ENCODE measurements around the gene BFSP1. TPM values are rescaled to one million over a fixed set of nuclear protein-coding genes. Genes with fewer than 3 reads are reported as not detected.

Gene BFSP1
- total RNA-seq, 1 donor from 2014 or later, result 1.3 TPM

GRCh38 chr20:17461941-17462340, 69.2 kb downstream of the BFSP1 start:
- DNase-seq, result no peak

GRCh38 chr20:17460119-17460518, 71.1 kb downstream of the BFSP1 start:
- DNase-seq, result no peak

GRCh38 chr20:17457588-17458190, 73.5 kb downstream of the BFSP1 start:
- no peak for DNase-seq

- DNase-seq, result no peak
Measured at GRCh38 chr20:17457079-17457478, 74.1 kb downstream of the BFSP1 start.

GRCh38 chr20:17456279-17456678, 74.9 kb downstream of the BFSP1 start:
- DNase-seq, result no peak

- DNase-seq, result no peak
Measured at GRCh38 chr20:17453592-17453991, 77.6 kb downstream of the BFSP1 start.

GRCh38 chr20:17452441-17452840, 78.7 kb downstream of the BFSP1 start:
- no peak for DNase-seq

GRCh38 chr20:17449031-17449430, 82.1 kb downstream of the BFSP1 start:
- DNase-seq, result no peak

GRCh38 chr20:17448071-17448470, 83.1 kb downstream of the BFSP1 start:
- no peak for DNase-seq

GRCh38 chr20:17446171-17446570, 85.0 kb downstream of the BFSP1 start:
- DNase-seq, result no peak

- DNase-seq, result no peak
Measured at GRCh38 chr20:17445543-17445942, 85.6 kb downstream of the BFSP1 start.

GRCh38 chr20:17444091-17444490, 87.1 kb downstream of the BFSP1 start:
- DNase-seq, result no peak

Other genes starting within 250 kb of the BFSP1 start
- 140 TPM for gene DSTN, start 38.7 kb upstream of the BFSP1 start, total RNA-seq
- gene RRBP1, start 150.9 kb upstream of the BFSP1 start, total RNA-seq, result 118 TPM
- gene BANF2, start 168.6 kb upstream of the BFSP1 start, total RNA-seq, result not detected